GM21381 (cell line): ENCODE data around the gene GRM8.

ENCODE experiments used
- ATAC-seq: cut with Tn5 transposase; IDR thresholded peaks from one replicate; pipeline ENCODE4 v1.9.1; 2021; ENCODE audit warnings: mild to moderate bottlenecking, moderate library complexity; ENCODE audit not compliant: unreplicated experiment

GRM8 gene

GRCh38 chr7:127151379-127151778, 101.4 kb downstream of the GRM8 start:
- no peak for ATAC-seq

GRCh38 chr7:127150543-127150942, 102.2 kb downstream of the GRM8 start:
- ATAC-seq, result no peak

- no peak for ATAC-seq
Observed at GRCh38 chr7:127146746-127147536, 105.8 kb downstream of the GRM8 start.

GRCh38 chr7:127137146-127137545, 115.6 kb downstream of the GRM8 start:
- no peak for ATAC-seq

- no peak for ATAC-seq
Observed at GRCh38 chr7:127135871-127136485, 116.8 kb downstream of the GRM8 start.

- no peak for ATAC-seq
Observed at GRCh38 chr7:127123220-127123619, 129.5 kb downstream of the GRM8 start.

GRCh38 chr7:127119517-127119916, 133.2 kb downstream of the GRM8 start:
- no peak for ATAC-seq

GRCh38 chr7:127114742-127115265, 137.9 kb downstream of the GRM8 start:
- ATAC-seq, result peak; percentile 61

GRCh38 chr7:127107601-127108007, 145.1 kb downstream of the GRM8 start:
- ATAC-seq, result peak; percentile 89

GRCh38 chr7:127093340-127093739, 159.4 kb downstream of the GRM8 start:
- no peak for ATAC-seq

GRCh38 chr7:127091620-127092019, 161.1 kb downstream of the GRM8 start:
- ATAC-seq, result no peak

GRCh38 chr7:127089146-127089545, 163.6 kb downstream of the GRM8 start:
- no peak for ATAC-seq

GRCh38 chr7:127081539-127081938, 171.2 kb downstream of the GRM8 start:
- ATAC-seq, result no peak

- no peak for ATAC-seq
Observed at GRCh38 chr7:127080576-127080975, 172.2 kb downstream of the GRM8 start.

GRCh38 chr7:127066974-127067373, 185.8 kb downstream of the GRM8 start:
- ATAC-seq, result no peak

- no peak for ATAC-seq
Observed at GRCh38 chr7:127059475-127059874, 193.3 kb downstream of the GRM8 start.

GRCh38 chr7:127057918-127058317, 194.8 kb downstream of the GRM8 start:
- ATAC-seq, result no peak

GRCh38 chr7:127056202-127056601, 196.5 kb downstream of the GRM8 start:
- ATAC-seq, result no peak

- no peak for ATAC-seq
Observed at GRCh38 chr7:127047521-127047920, 205.2 kb downstream of the GRM8 start.

- ATAC-seq, result no peak
Observed at GRCh38 chr7:127041689-127042452, 210.9 kb downstream of the GRM8 start.

GRCh38 chr7:127040042-127040441, 212.7 kb downstream of the GRM8 start:
- no peak for ATAC-seq

- ATAC-seq, result no peak
Observed at GRCh38 chr7:127039541-127039940, 213.2 kb downstream of the GRM8 start.
